ENCODE measurements around the gene MAST4. TPM values are rescaled to one million over a fixed set of nuclear protein-coding genes. Genes with fewer than 3 reads are reported as not detected.

The MAST4 gene
- total and polyA plus RNA-seq, 2 of the 4 experiments (the other 2 are of a cell fraction) = 4.8 to 6.8 TPM

GRCh38 chr5:66646570-66646969, 50.4 kb downstream of the MAST4 start:
- dilution Hi-C loops (cut with HindIII; ENCODE audit: low sequenced_read_pairs, unreplicated experiment) = no loop called here
- Histone ChIP-seq H2AK9ac (replicated peaks; ENCODE audit: low read depth, low read length, poor library complexity) (no peak overlapping the region), H3K79me1 (ENCODE audit: low read depth in 1 of 2, low read length in 2 of 2) (no peaks in the 10 kb centered on the region), H2BK15ac (ENCODE audit: low read depth, low read length) (no peak overlapping the region), H2BK5ac (ENCODE audit: low read depth, low read length, poor library complexity, severe bottlenecking) (no peak overlapping the region), H3K4me2 (ENCODE audit: low read depth, low read length) (no peak overlapping the region), H3K9ac (ENCODE audit: low read depth, low read length) (no peak overlapping the region), H4K20me1 (ENCODE audit: insufficient read depth, low read length) (no peaks in the 10 kb centered on the region), H3K4me1 (ENCODE audit: control insufficient read depth, insufficient read depth, low read length) (no peaks in the 10 kb centered on the region), H3K27me3 (ENCODE audit: control insufficient read depth, insufficient read depth, low read length) (no peaks in the 10 kb centered on the region), H3K18ac (ENCODE audit: low read depth, low read length) (no peak overlapping the region), H3K4ac (ENCODE audit: low read depth, low read length) (no peak overlapping the region), H4K5ac (ENCODE audit: low read depth, low read length) (no peak overlapping the region), H2BK120ac (ENCODE audit: low read depth, low read length) (no peak overlapping the region), H2AK5ac (ENCODE audit: low read depth, low read length) (no peak overlapping the region), H3K9me3 (ENCODE audit: control insufficient read depth, insufficient read depth, low read length) (no peaks in the 10 kb centered on the region), H2BK20ac (ENCODE audit: low read depth, low read length) (no peak overlapping the region), H3K56ac (ENCODE audit: extremely low read depth, insufficient read depth, low read length) (no peak overlapping the region), H3K27ac (ENCODE audit: insufficient read depth, low read length) (no peak overlapping the region), H3K9me1 (ENCODE audit: insufficient read depth, low read length) (no peaks in the 10 kb centered on the region), H3K23ac (ENCODE audit: low read depth, low read length) (no peak overlapping the region), H4K8ac (ENCODE audit: low read depth in 2 of 2, low read length in 2 of 2) (no peak overlapping the region), H4K91ac (ENCODE audit: insufficient read depth, low read depth, low read length) (no peak overlapping the region), H2AFZ (replicated peaks; ENCODE audit: low read length, poor library complexity) (no peak overlapping the region), H3K14ac (replicated peaks; ENCODE audit: low read depth, low read length) (no peak overlapping the region), H3K36me3 (ENCODE audit: control insufficient read depth, insufficient read depth, low read length) (no peaks in the 10 kb centered on the region), H3K4me3 (ENCODE audit: insufficient read depth, low read depth, low read length) (no peak overlapping the region)
- ATAC-seq (ENCODE audit: low read depth) (no peak), DNase-seq (no peak)
- ChIA-PET POLR2A (ENCODE audit: unreplicated experiment) (no interaction called here), CTCF (interaction anchor here (0.6 kb wide), 1 partner anchor 221 kb away, joined by 3 read pairs; no protein-coding TSS in a partner anchor)
- no TSS peak for BruUV-seq (replicated peaks)
- TF ChIP-seq MXI1 (IDR thresholded peaks at IDR 0.05; ENCODE audit: borderline replicate concordance, low read depth, low read length) (no peak), CEBPB (IDR thresholded peaks at IDR 0.05; ENCODE audit: low read depth, low read length) (no peak), BHLHE40 (IDR thresholded peaks at IDR 0.05; ENCODE audit: low read depth, low read length) (no peak), CHD1 (IDR thresholded peaks at IDR 0.05; ENCODE audit: low read depth, low read length) (no peak), NFE2L2 (IDR thresholded peaks at IDR 0.05; ENCODE audit: low read depth, low read length) (no peak), SMC3 (IDR thresholded peaks at IDR 0.05; ENCODE audit: low read depth, low read length) (no peak), USF2 (IDR thresholded peaks at IDR 0.05; ENCODE audit: low read depth, low read length) (no peak), RFX5 (IDR thresholded peaks at IDR 0.05; ENCODE audit: low read depth, low read length) (no peak), RAD21 (IDR thresholded peaks at IDR 0.05; ENCODE audit: low read length) (no peak), POLR2A (IDR thresholded peaks at IDR 0.05; ENCODE audit: low read depth, low read length) (no peak), MAZ (IDR thresholded peaks at IDR 0.05; ENCODE audit: borderline replicate concordance, low read depth, low read length) (no peak)
- no CpG with 5 or more reads among the region's 2 CpGs for WGBS, 2 experiments (ENCODE audit: extremely low coverage in 2 of 2, insufficient read length in 1 of 2)
- in situ Hi-C loops (cut with MboI; ENCODE audit: low sequenced_read_pairs) = no loop called here
- intact Hi-C loops (cut with micrococcal nuclease) = no loop called here

Data from IMR-90 (cell line).